CD4-positive, alpha-beta T cell (primary cell): ENCODE data around the gene SFMBT2. TPM values are rescaled to one million over a fixed set of nuclear protein-coding genes. Genes with fewer than 3 reads are reported as not detected.

Experiments used
- ATAC-seq: fragments of 200-7000 bp; cut with Tn5 transposase; one replicate; pipeline ENCODE4 v1.10.0; 2022; ENCODE audit warnings: mild to moderate bottlenecking; ENCODE audit not compliant: poor library complexity
- CTCF ChIA-PET: fragments of 350-600 bp; sonication (Branson Sonifier 250); formaldehyde crosslinking; loops from one replicate; lab custom pipeline; 2021; ENCODE audit warnings: antibody characterized with exemption, inconsistent platforms; lab: Charles Lee
- POLR2A ChIA-PET: fragments of 350-600 bp; sonication (Branson Sonifier 250); formaldehyde crosslinking; loops from one replicate; lab custom pipeline; 2021; ENCODE audit warnings: antibody characterized with exemption, inconsistent platforms; lab: Charles Lee
- DNase-seq, 14 experiments: peaks; one replicate each; pipeline ENCODE4 v3.0.0-alpha.2; 2013 to 2020; ENCODE audit warnings: mixed read lengths in 2 of 14
- H3K27ac ChIP-seq, 2 donors: one replicate each; pipeline versions ENCODE4 v1.5.1 to v1.7.0; 2013; ENCODE audit warnings: low read length in 2 of 2, low read depth in 1 of 2, mild to moderate bottlenecking in 1 of 2
- H3K27me3 ChIP-seq, 2 experiments: 1 replicate in 1 of 2; 2 replicates in 1 of 2; pipeline versions ENCODE4 v1.6.1 to v1.7.0; 2013; ENCODE audit warnings: low read length in 2 of 2, control low read depth in 1 of 2, mild to moderate bottlenecking in 1 of 2, moderate library complexity in 1 of 2; ENCODE audit not compliant: insufficient read depth in 2 of 2, control insufficient read depth in 1 of 2
- H3K36me3 ChIP-seq: one replicate; pipeline ENCODE4 v1.6.1; 2013; ENCODE audit warnings: low read length, control low read depth; ENCODE audit not compliant: insufficient read depth
- H3K4me1 ChIP-seq: one replicate; pipeline ENCODE4 v1.6.1; 2013; ENCODE audit warnings: low read length, control low read depth; ENCODE audit not compliant: insufficient read depth
- H3K4me3 ChIP-seq: one replicate; pipeline ENCODE4 v1.5.1; 2013; ENCODE audit warnings: mild to moderate bottlenecking, low read length, moderate library complexity
- H3K9me3 ChIP-seq, 2 experiments: 1 replicate in 1 of 2; 2 replicates in 1 of 2; pipeline versions ENCODE4 v1.6.1 to v1.7.0; 2013; ENCODE audit warnings: low read length in 2 of 2, mild to moderate bottlenecking in 2 of 2, control low read depth in 1 of 2, moderate library complexity in 1 of 2; ENCODE audit not compliant: control insufficient read depth in 1 of 2, insufficient read depth in 1 of 2
- H3K27ac Mint-ChIP-seq: one replicate; pipeline ENCODE4 v1.8.0; 2020; ENCODE audit warnings: mixed read lengths
- H3K27me3 Mint-ChIP-seq: one replicate; pipeline ENCODE4 v1.8.0; 2021; ENCODE audit warnings: mixed read lengths
- H3K36me3 Mint-ChIP-seq: one replicate; pipeline ENCODE4 v1.8.0; 2021; ENCODE audit warnings: low read depth, mixed read lengths
- H3K4me1 Mint-ChIP-seq: one replicate; pipeline ENCODE4 v1.8.0; 2021; ENCODE audit warnings: low read depth, mixed read lengths
- H3K4me3 Mint-ChIP-seq: one replicate; pipeline ENCODE4 v1.8.0; 2020; ENCODE audit warnings: mild to moderate bottlenecking, mixed read lengths
- H3K9me3 Mint-ChIP-seq: one replicate; pipeline ENCODE4 v1.8.0; 2020; ENCODE audit warnings: mixed read lengths
- CTCF ChIP-seq: fragments of 200-600 bp; IDR thresholded peaks from one replicate; pipeline ENCODE4 v1.8.0; 2022; ENCODE audit warnings: antibody characterized with exemption, mild to moderate bottlenecking
- intact Hi-C, 2 experiments: fragments of 100-400 bp; cut with DNase I in 1 of 2; cut with micrococcal nuclease in 1 of 2; formaldehyde crosslinking; loops; one replicate each; pipeline versions ENCODE4 v1.15.1 to v1.9.0; 2023 to 2025; cut with DNase I, micrococcal nuclease
- total RNA-seq, 174 experiments: library from RNA in 2 of 174; stranded (reverse) in 2 of 174; gene quantifications; one replicate each; pipeline ENCODE4 v1.2.3 and lab custom pipeline; 2021 to 2026

The SFMBT2 gene
- total RNA-seq, 2 experiments from 2014 or later: 41.0 to 42.0 TPM

GRCh38 chr10:7297094-7297493 lies 113.7 kb downstream of the SFMBT2 start:
- Histone ChIP-seq H3K36me3 (no peaks in the 10 kb centered on the region), H3K27ac (no peak overlapping the region), H3K4me1 (peaks cover 20% of the 10 kb centered on the region), H3K4me3 (no peak overlapping the region), H3K27me3 (no peaks in the 10 kb centered on the region), H3K9me3 (peaks cover 0 to 4% of the 10 kb centered on the region in 2 experiments)
- Mint-ChIP-seq H3K27me3 (no peaks in the 10 kb centered on the region), H3K4me3 (no peak overlapping the region), H3K4me1 (peaks cover 78% of the 10 kb centered on the region), H3K9me3 (peaks cover 2% of the 10 kb centered on the region), H3K36me3 (peaks cover 44% of the 10 kb centered on the region), H3K27ac (no peak overlapping the region)
- POLR2A ChIA-PET: no interaction called here
- DNase-seq (peak in 3 of 14 experiments; percentile 3 to 42 (median 11)), ATAC-seq (no peak)
- intact Hi-C loops: no loop called here
- CTCF ChIA-PET: no interaction called here
- no peak for TF ChIP-seq CTCF

GRCh38 chr10:7296648-7297047 lies 114.2 kb downstream of the SFMBT2 start:
- Histone ChIP-seq H3K4me1 (peaks cover 20% of the 10 kb centered on the region), H3K36me3 (no peaks in the 10 kb centered on the region), H3K27ac (no peak overlapping the region), H3K27me3 (no peaks in the 10 kb centered on the region), H3K9me3 (peaks cover 0 to 4% of the 10 kb centered on the region in 2 experiments), H3K4me3 (no peak overlapping the region)
- H3K27me3 Mint-ChIP-seq: no peaks in the 10 kb centered on the region
- peaks cover 2% of the 10 kb centered on the region for H3K9me3 Mint-ChIP-seq
- DNase-seq: no peak
- no peak overlapping the region for H3K27ac Mint-ChIP-seq
- ChIA-PET CTCF (no interaction called here), POLR2A (no interaction called here)
- ATAC-seq: no peak
- peaks cover 40% of the 10 kb centered on the region for H3K36me3 Mint-ChIP-seq
- TF ChIP-seq CTCF: no peak
- intact Hi-C loops: no loop called here
- peaks cover 78% of the 10 kb centered on the region for H3K4me1 Mint-ChIP-seq
- no peak overlapping the region for H3K4me3 Mint-ChIP-seq

- H3K27ac Mint-ChIP-seq: no peak overlapping the region
- H3K4me1 Mint-ChIP-seq: peaks cover 80% of the 10 kb centered on the region
- Histone ChIP-seq H3K4me1 (peaks cover 20% of the 10 kb centered on the region), H3K36me3 (no peaks in the 10 kb centered on the region), H3K27me3 (no peaks in the 10 kb centered on the region), H3K27ac (no peak overlapping the region), H3K4me3 (no peak overlapping the region), H3K9me3 (peaks cover 0 to 4% of the 10 kb centered on the region in 2 experiments)
- ChIA-PET POLR2A (no interaction called here), CTCF (no interaction called here)
- H3K27me3 Mint-ChIP-seq: no peaks in the 10 kb centered on the region
- DNase-seq: no peak
- TF ChIP-seq CTCF: no peak
- no peak for ATAC-seq
- no peak overlapping the region for H3K4me3 Mint-ChIP-seq
- H3K36me3 Mint-ChIP-seq: peaks cover 41% of the 10 kb centered on the region
- intact Hi-C loops: no loop called here
- peaks cover 2% of the 10 kb centered on the region for H3K9me3 Mint-ChIP-seq
These were observed 114.8 kb downstream of the SFMBT2 start for GRCh38 chr10:7296076-7296475.
